H1 (cell line): Measurements from ENCODE around the gene LRCH3. TPM values are rescaled to one million over a fixed set of nuclear protein-coding genes. Genes with fewer than 3 reads are reported as not detected.

Experiments
- CTCF ChIA-PET: fragments of 300-600 bp; sonication (Branson Sonifier 250); formaldehyde crosslinking; loops from one replicate; lab custom pipeline; 2021; ENCODE audit not compliant: partially characterized antibody; lab: Charles Lee
- POLR2A ChIA-PET: fragments of 300-600 bp; sonication (Branson Sonifier 250); formaldehyde crosslinking; loops from one replicate; lab custom pipeline; 2021; ENCODE audit warnings: inconsistent platforms; ENCODE audit not compliant: partially characterized antibody; lab: Charles Lee
- DNase-seq, 2 experiments: peaks; one replicate each; pipeline versions ENCODE4 v3.0.0 to v3.0.0-alpha.2; 2010 to 2022; ENCODE audit warnings: low spot score in 2 of 2, low read depth in 1 of 2, mixed read lengths in 1 of 2
- FAIRE-seq: peaks from 2 replicates; lab custom pipeline; 2011; peaks lifted over from hg19 to GRCh38; lab: Jason Lieb, UNC
- H2AFZ ChIP-seq: 2 replicates; pipeline ENCODE4 v1.8.1; 2012; ENCODE audit warnings: low read length, inconsistent platforms
- H2AK5ac ChIP-seq: 2 replicates; pipeline ENCODE4 v1.6.1; 2013; ENCODE audit warnings: low read depth, low read length
- H2BK120ac ChIP-seq: replicated peaks from 2 replicates; pipeline ENCODE3; 2013; ENCODE audit warnings: low read depth, low read length, inconsistent platforms
- H2BK12ac ChIP-seq: 2 replicates; pipeline ENCODE4 v1.6.1; 2013; ENCODE audit warnings: low read depth, low read length
- H2BK15ac ChIP-seq: 2 replicates; pipeline ENCODE4 v1.6.1; 2013; ENCODE audit warnings: low read length
- H2BK20ac ChIP-seq: 2 replicates; pipeline ENCODE4 v1.6.1; 2013; ENCODE audit warnings: low read length
- H2BK5ac ChIP-seq: 2 replicates; pipeline ENCODE4 v1.6.1; 2013; ENCODE audit warnings: low read depth, low read length
- H3K14ac ChIP-seq: 2 replicates; pipeline ENCODE4 v1.6.1; 2013; ENCODE audit warnings: inconsistent platforms; ENCODE audit not compliant: insufficient read length
- H3K18ac ChIP-seq: 2 replicates; pipeline ENCODE4 v1.6.1; 2013; ENCODE audit warnings: low read length; ENCODE audit errors: extremely low read depth
- H3K23ac ChIP-seq: 2 replicates; pipeline ENCODE4 v1.6.1; 2013; ENCODE audit warnings: inconsistent platforms; ENCODE audit not compliant: insufficient read length
- H3K23me2 ChIP-seq: 2 replicates; pipeline ENCODE4 v1.6.1; 2013; ENCODE audit warnings: low read depth, low read length
- H3K27ac ChIP-seq: 2 replicates; pipeline ENCODE4 v1.6.1; 2011; ENCODE audit warnings: low read depth, low read length, inconsistent platforms
- H3K27me3 ChIP-seq, 4 experiments: replicated peaks in 1 of 4; 1 replicate in 1 of 4; 2 replicates in 3 of 4; pipeline versions ENCODE4 v1.6.1 to v1.8.1; 2011 to 2013; ENCODE audit warnings: low read length in 3 of 4, mild to moderate bottlenecking in 3 of 4, inconsistent platforms in 2 of 4, mixed read lengths in 2 of 4, moderate library complexity in 1 of 4; ENCODE audit not compliant: control insufficient read depth in 3 of 4, insufficient read depth in 3 of 4; ENCODE audit errors: extremely low read depth in 1 of 4
- H3K36me3 ChIP-seq, 4 experiments: 2 replicates each; pipeline versions ENCODE4 v1.6.1 to v1.8.1; 2011 to 2013; ENCODE audit warnings: mild to moderate bottlenecking in 4 of 4, low read length in 3 of 4, moderate library complexity in 2 of 4, control low read depth in 1 of 4, inconsistent platforms in 1 of 4; ENCODE audit not compliant: insufficient read depth in 4 of 4, control insufficient read depth in 2 of 4
- H3K4ac ChIP-seq: replicated peaks from 2 replicates; pipeline ENCODE3; 2013; ENCODE audit warnings: low read length, low read depth, mixed read lengths, inconsistent platforms; ENCODE audit not compliant: insufficient read length
- H3K4me1 ChIP-seq, 4 experiments: replicated peaks in 1 of 4; 1 replicate in 1 of 4; 2 replicates in 3 of 4; pipeline versions ENCODE4 v1.6.1 to v1.8.1; 2011 to 2013; ENCODE audit warnings: low read length in 3 of 4, inconsistent platforms in 2 of 4, mixed read lengths in 1 of 4; ENCODE audit not compliant: insufficient read depth in 4 of 4, control insufficient read depth in 3 of 4
- H3K4me2 ChIP-seq, 2 experiments: 2 replicates each; pipeline versions ENCODE4 v1.6.1 to v1.8.1; 2011 to 2013; ENCODE audit warnings: low read depth in 2 of 2, low read length in 2 of 2, control low read depth in 1 of 2, inconsistent platforms in 1 of 2, mild to moderate bottlenecking in 1 of 2; ENCODE audit not compliant: insufficient read depth in 1 of 2
- H3K4me3 ChIP-seq, 4 experiments: fragments of 200-600, 300-600 bp in 1 of 4; sonication (generic), shearing (Covaris generic), sonication (Bioruptor Twin) in 1 of 4; 2 replicates each; pipeline versions ENCODE4 v1.5.1 to v1.8.1; 2011 to 2016; ENCODE audit warnings: low read length in 4 of 4, low read depth in 3 of 4, control low read depth in 2 of 4, inconsistent platforms in 2 of 4, mild to moderate bottlenecking in 2 of 4, mixed read lengths in 1 of 4, moderate library complexity in 1 of 4; ENCODE audit not compliant: insufficient read depth in 2 of 4; ENCODE audit errors: extremely low read depth in 1 of 4
- H3K56ac ChIP-seq: replicated peaks from 2 replicates; pipeline ENCODE3; 2013; ENCODE audit warnings: low read depth, mild to moderate bottlenecking, mixed read lengths, low read length, inconsistent platforms; ENCODE audit not compliant: insufficient read length
- H3K79me1 ChIP-seq: 2 replicates; pipeline ENCODE4 v1.6.1; 2013; ENCODE audit warnings: low read depth, low read length, control low read depth
- H3K79me2 ChIP-seq, 2 experiments: 2 replicates each; pipeline versions ENCODE4 v1.6.1 to v1.8.1; 2012 to 2013; ENCODE audit warnings: low read length in 2 of 2, mild to moderate bottlenecking in 2 of 2, inconsistent platforms in 1 of 2; ENCODE audit not compliant: insufficient read depth in 2 of 2, control insufficient read depth in 1 of 2
- H3K9ac ChIP-seq, 4 experiments: replicated peaks in 1 of 4; 1 replicate in 1 of 4; 2 replicates in 3 of 4; pipeline versions ENCODE4 v1.6.1 to v1.8.1; 2011 to 2013; ENCODE audit warnings: low read depth in 3 of 4, low read length in 3 of 4, control low read depth in 2 of 4, mild to moderate bottlenecking in 2 of 4, moderate library complexity in 2 of 4, inconsistent platforms in 1 of 4; ENCODE audit errors: extremely low read depth in 1 of 4
- H3K9me3 ChIP-seq, 2 experiments: 2 replicates each; pipeline versions ENCODE4 v1.6.1 to v1.8.1; 2012 to 2013; ENCODE audit warnings: mild to moderate bottlenecking in 2 of 2, moderate library complexity in 2 of 2, control low read depth in 1 of 2, inconsistent platforms in 1 of 2, low read depth in 1 of 2, low read length in 1 of 2, mixed read lengths in 1 of 2; ENCODE audit not compliant: insufficient read depth in 2 of 2
- H4K20me1 ChIP-seq, 2 experiments: replicated peaks in 1 of 2; 2 replicates each; pipeline versions ENCODE3 to v1.8.1; 2011 to 2013; ENCODE audit warnings: inconsistent platforms in 2 of 2, low read length in 2 of 2, mild to moderate bottlenecking in 1 of 2; ENCODE audit not compliant: insufficient read depth in 2 of 2, control insufficient read depth in 1 of 2
- H4K5ac ChIP-seq: 2 replicates; pipeline ENCODE4 v1.6.1; 2013; ENCODE audit warnings: low read length, low read depth, mixed read lengths, inconsistent platforms; ENCODE audit not compliant: insufficient read length
- H4K8ac ChIP-seq: 2 replicates; pipeline ENCODE4 v1.8.0; 2013; ENCODE audit warnings: mild to moderate bottlenecking, moderate library complexity, low read length, inconsistent platforms; ENCODE audit not compliant: insufficient read depth; ENCODE audit errors: extremely low read depth
- H4K91ac ChIP-seq: replicated peaks from 2 replicates; pipeline ENCODE3; 2013; ENCODE audit warnings: low read length, mixed read lengths, inconsistent platforms; ENCODE audit not compliant: insufficient read length
- ATF3 ChIP-seq: IDR thresholded peaks from 2 replicates; pipeline ENCODE4 v1.6.1; 2011; ENCODE audit warnings: low read depth, mild to moderate bottlenecking, low read length; ENCODE audit not compliant: insufficient read depth
- CHD1 ChIP-seq: IDR thresholded peaks from 2 replicates; pipeline ENCODE4 v1.6.1; 2012; ENCODE audit warnings: low read depth, low read length, improper control_type of control experiment
- EGR1 ChIP-seq: IDR thresholded peaks from 2 replicates; pipeline ENCODE4 v1.6.1; 2011; ENCODE audit warnings: low read depth, low read length, borderline replicate concordance
- EP300 ChIP-seq, 2 experiments: IDR thresholded peaks; 1 replicate in 1 of 2; 2 replicates in 1 of 2; pipeline ENCODE4 v1.6.1; 2011 to 2012; ENCODE audit warnings: low read depth in 2 of 2, low read length in 2 of 2, mild to moderate bottlenecking in 2 of 2, borderline replicate concordance in 1 of 2, inconsistent platforms in 1 of 2, moderate library complexity in 1 of 2
- KDM4A ChIP-seq: IDR thresholded peaks from one replicate; pipeline ENCODE4 v1.7.1; 2012; ENCODE audit warnings: low read depth, mild to moderate bottlenecking, moderate library complexity, low read length, inconsistent platforms; ENCODE audit not compliant: severe bottlenecking
- SP4 ChIP-seq: IDR thresholded peaks from 2 replicates; pipeline ENCODE4 v1.6.1; 2012; ENCODE audit warnings: low read length, inconsistent platforms
- TAF1 ChIP-seq: IDR thresholded peaks from 2 replicates; pipeline ENCODE4 v1.6.1; 2011; ENCODE audit warnings: mild to moderate bottlenecking, low read depth, low read length
- WGBS, 2 experiments: shearing (Covaris generic) in 1 of 2; methylation state at CpG; one replicate each; pipeline versions ENCODE4 v1.1.6 to v1.1.7; 2013 to 2015; ENCODE audit warnings: low lambda C conversion rate in 2 of 2, mixed read lengths in 2 of 2, inconsistent platforms in 1 of 2, low coverage in 1 of 2, missing lambda C conversion rate in 1 of 2; ENCODE audit not compliant: insufficient replicate concordance in 2 of 2, insufficient coverage in 1 of 2, insufficient read length in 1 of 2; ENCODE audit errors: extremely low coverage in 1 of 2, missing lambda C conversion rate in 1 of 2; 5-methylcytosine and 5-hydroxymethylcytosine counted together
- polyA plus RNA-seq, 7 experiments: library from polyadenylated mRNA; depleted of rRNA in 3 of 7; stranded (reverse) in 5 of 7; unstranded in 2 of 7; fragments of >200 nt in 5 of 7; fragments of 200-250 nt in 2 of 7; gene quantifications; 1 replicate in 5 of 7; 2 replicates in 1 of 7; 4 replicates in 1 of 7; pipeline versions ENCODE4 v1.2.1 to v1.2.3, GENCODE V29; 2011 to 2013; ENCODE audit warnings: missing spikeins in 2 of 7, mixed read lengths in 2 of 7
- total RNA-seq: library from RNA; stranded (reverse); fragmentation: NEBNext Ultra II Directional; extraction: Animal tissue kit (Norgen Biotek cat#: 25700); gene quantifications from 2 replicates; pipeline ENCODE4 v1.2.1, GENCODE V29; 2021
- TF ChIP-seq, protein P1 (sequence below), 3 experiments: IDR thresholded peaks; 1 replicate in 2 of 3; 2 replicates in 1 of 3; pipeline versions ENCODE4 v1.5.1 to v1.6.1; 2011; ENCODE audit warnings: low read length in 3 of 3, mild to moderate bottlenecking in 3 of 3, inconsistent platforms in 2 of 3, low read depth in 1 of 3, moderate library complexity in 1 of 3; ENCODE audit not compliant: insufficient read depth in 1 of 3; ENCODE audit errors: control extremely low read depth in 1 of 3

LRCH3 gene
- total and polyA plus RNA-seq, 2 of the 8 experiments (the other 6 are each of a cell fraction or from before 2014, with no cell fraction given): 58.4 to 66.0 TPM

DNA sequence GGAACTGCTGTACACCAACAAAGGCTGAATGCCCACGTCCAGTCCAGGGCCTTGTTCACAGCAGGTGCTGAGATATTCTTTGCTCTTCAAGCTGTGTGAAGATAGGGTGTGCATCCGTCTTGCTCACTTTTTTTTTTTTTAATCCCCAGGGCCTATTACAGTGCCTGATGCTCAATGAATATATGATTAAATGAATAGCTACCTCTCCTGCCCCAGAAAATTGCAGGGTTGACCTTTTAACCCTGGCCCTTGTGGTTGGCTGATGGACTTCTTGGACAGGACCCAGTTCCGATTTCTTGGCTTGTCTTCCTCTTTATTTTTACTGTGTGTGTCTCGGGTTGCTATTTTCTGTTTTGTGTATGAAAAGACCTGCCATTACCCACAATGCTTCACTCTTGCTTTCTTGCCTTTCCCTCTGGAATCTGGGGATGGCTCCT lies 44.2 kb upstream of the LRCH3 start:
- no peak for FAIRE-seq
- H2AFZ ChIP-seq: no peak overlapping the region; the same call in 1 of the 2 replicates

More for the DNA sequence above, 44.2 kb upstream of the LRCH3 start:
- H3K79me2 ChIP-seq: no peaks in the 10 kb centered on the region
- no peak overlapping the region for H4K8ac ChIP-seq
- no peak for DNase-seq
- no peaks in the 10 kb centered on the region for H4K20me1 ChIP-seq
- no peak overlapping the region for H4K91ac ChIP-seq
- H3K4me1 ChIP-seq: peaks cover 0 to 8% (median 3%) of the 10 kb centered on the region in 4 experiments; a peak in 6 of 7 replicates
- H2BK12ac ChIP-seq: no peak overlapping the region
- no peaks in the 10 kb centered on the region for H3K79me1 ChIP-seq
- H3K4me3 ChIP-seq: no peak overlapping the region
- no peak overlapping the region for H2AK5ac ChIP-seq
- no peak for TF ChIP-seq CHD1
- TF ChIP-seq EP300 (IDR thresholded peaks at IDR 0.05; ENCODE audit: borderline replicate concordance in 1 of 2, low read depth in 2 of 2, low read length in 2 of 2): no peak
- TF ChIP-seq, protein P1, sequence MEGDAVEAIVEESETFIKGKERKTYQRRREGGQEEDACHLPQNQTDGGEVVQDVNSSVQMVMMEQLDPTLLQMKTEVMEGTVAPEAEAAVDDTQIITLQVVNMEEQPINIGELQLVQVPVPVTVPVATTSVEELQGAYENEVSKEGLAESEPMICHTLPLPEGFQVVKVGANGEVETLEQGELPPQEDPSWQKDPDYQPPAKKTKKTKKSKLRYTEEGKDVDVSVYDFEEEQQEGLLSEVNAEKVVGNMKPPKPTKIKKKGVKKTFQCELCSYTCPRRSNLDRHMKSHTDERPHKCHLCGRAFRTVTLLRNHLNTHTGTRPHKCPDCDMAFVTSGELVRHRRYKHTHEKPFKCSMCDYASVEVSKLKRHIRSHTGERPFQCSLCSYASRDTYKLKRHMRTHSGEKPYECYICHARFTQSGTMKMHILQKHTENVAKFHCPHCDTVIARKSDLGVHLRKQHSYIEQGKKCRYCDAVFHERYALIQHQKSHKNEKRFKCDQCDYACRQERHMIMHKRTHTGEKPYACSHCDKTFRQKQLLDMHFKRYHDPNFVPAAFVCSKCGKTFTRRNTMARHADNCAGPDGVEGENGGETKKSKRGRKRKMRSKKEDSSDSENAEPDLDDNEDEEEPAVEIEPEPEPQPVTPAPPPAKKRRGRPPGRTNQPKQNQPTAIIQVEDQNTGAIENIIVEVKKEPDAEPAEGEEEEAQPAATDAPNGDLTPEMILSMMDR (IDR thresholded peaks at IDR 0.05; ENCODE audit: control extremely low read depth in 1 of 3, insufficient read depth in 1 of 3, low read depth in 1 of 3, low read length in 3 of 3): no peak
- TF ChIP-seq EGR1: no peak
- TF ChIP-seq KDM4A: no peak
- no peak for TF ChIP-seq SP4
- no peak for TF ChIP-seq ATF3
- TF ChIP-seq TAF1: no peak
- TF ChIP-seq, all 59 proteins: peak for 0
- ChIA-PET POLR2A (interaction anchor here (1.0 kb wide), 1 partner anchor 11 kb away, joined by 4 read pairs; no protein-coding TSS in a partner anchor), CTCF (interaction anchor here (0.9 kb wide), 1 partner anchor 11 kb away, joined by 3 read pairs; no protein-coding TSS in a partner anchor)
- H3K9me3 ChIP-seq: no peaks in the 10 kb centered on the region
- H3K27me3 ChIP-seq: peaks cover 0 to 25% (median 13%) of the 10 kb centered on the region in 4 experiments; a peak in 6 of 7 replicates
- H3K23me2 ChIP-seq: peaks cover 15% of the 10 kb centered on the region; the same call in 1 of the 2 replicates
- H3K4me2 ChIP-seq: no peak overlapping the region
- H2BK5ac ChIP-seq: no peak overlapping the region
- H3K56ac ChIP-seq: no peak overlapping the region
- no peak overlapping the region for H3K4ac ChIP-seq
- WGBS, 2 experiments: 81% methylated on average over 4 of the region's 4 CpGs; no CpG with 5 or more reads in 1 of the 2 experiments
- H2BK20ac ChIP-seq: no peak overlapping the region
- H2BK120ac ChIP-seq: no peak overlapping the region
- no peak overlapping the region for H3K23ac ChIP-seq
- no peak overlapping the region for H4K5ac ChIP-seq
- H3K27ac ChIP-seq: no peak overlapping the region
- no peaks in the 10 kb centered on the region for H3K36me3 ChIP-seq
- no peak overlapping the region for H3K14ac ChIP-seq
- no peak overlapping the region for H2BK15ac ChIP-seq
- H3K18ac ChIP-seq: no peak overlapping the region
- H3K9ac ChIP-seq: no peak overlapping the region
